GM23338 (cell line): ENCODE results near the gene SORCS2. TPM values are rescaled to one million over a fixed set of nuclear protein-coding genes. Genes with fewer than 3 reads are reported as not detected.

Experiments
- ATAC-seq: fragments of 200-7000 bp; cut with Tn5 transposase; 3 replicates; pipeline ENCODE4 v1.9.1; 2020
- DNase-seq: peaks from one replicate; pipeline ENCODE4 v3.0.0-alpha.2; 2015; ENCODE audit warnings: low spot score
- H2AFZ ChIP-seq: fragments of 200-600 bp; sonication (generic); 2 replicates; pipeline ENCODE4 v1.8.0; 2016; ENCODE audit warnings: antibody characterized with exemption, mild to moderate bottlenecking, moderate library complexity
- H3F3A ChIP-seq: fragments of 200-600 bp; sonication (generic); replicated peaks from 2 replicates; pipeline ENCODE4 v1.8.0; 2017; ENCODE audit warnings: antibody characterized with exemption, mixed run types, low read depth
- H3K27ac ChIP-seq: fragments of 200-600 bp; sonication (generic); 2 replicates; pipeline ENCODE4 v1.6.1; 2016; ENCODE audit warnings: low read depth
- H3K27me3 ChIP-seq: fragments of 200-600 bp; sonication (generic); 2 replicates; pipeline ENCODE4 v1.8.0; 2016; ENCODE audit warnings: mild to moderate bottlenecking, mixed run types, moderate library complexity; ENCODE audit not compliant: insufficient read depth
- H3K36me3 ChIP-seq: fragments of 200-600 bp; sonication (generic); 2 replicates; pipeline ENCODE4 v1.8.0; 2016; ENCODE audit warnings: mild to moderate bottlenecking; ENCODE audit not compliant: insufficient read depth
- H3K4me1 ChIP-seq: fragments of 200-600 bp; sonication (generic); 2 replicates; pipeline ENCODE4 v1.8.0; 2016; ENCODE audit warnings: mild to moderate bottlenecking, moderate library complexity; ENCODE audit not compliant: insufficient read depth
- H3K4me2 ChIP-seq: fragments of 200-600 bp; sonication (generic); 2 replicates; pipeline ENCODE4 v1.7.1; 2017; ENCODE audit warnings: mixed run types
- H3K4me3 ChIP-seq: fragments of 200-600 bp; sonication (generic); 2 replicates; pipeline ENCODE4 v1.6.1; 2016; ENCODE audit warnings: mixed run types
- H3K79me2 ChIP-seq: fragments of 200-600 bp; sonication (generic); replicated peaks from 2 replicates; pipeline ENCODE4 v1.8.0; 2017; ENCODE audit warnings: mild to moderate bottlenecking; ENCODE audit not compliant: insufficient read depth
- H3K9me2 ChIP-seq: fragments of 200-600 bp; sonication (generic); 2 replicates; pipeline ENCODE4 v1.8.0; 2017; ENCODE audit not compliant: insufficient read depth
- H4K20me1 ChIP-seq: fragments of 200-600 bp; sonication (generic); replicated peaks from 2 replicates; pipeline ENCODE4 v1.8.0; 2017; ENCODE audit warnings: mild to moderate bottlenecking; ENCODE audit not compliant: insufficient read depth
- H3K27ac Mint-ChIP-seq: 2 replicates; pipeline ENCODE4 v1.8.0; 2020; ENCODE audit warnings: inconsistent platforms, mild to moderate bottlenecking, moderate library complexity, mixed read lengths
- H3K27me3 Mint-ChIP-seq: 3 replicates; pipeline ENCODE4 v1.8.0; 2022; ENCODE audit warnings: low read depth, mild to moderate bottlenecking, moderate library complexity, mixed read lengths, inconsistent platforms; ENCODE audit not compliant: insufficient read depth, poor library complexity
- H3K36me3 Mint-ChIP-seq: 3 replicates; pipeline ENCODE4 v1.8.0; 2021; ENCODE audit warnings: low read depth, mild to moderate bottlenecking, inconsistent platforms, moderate library complexity, mixed read lengths
- H3K4me1 Mint-ChIP-seq: 3 replicates; pipeline ENCODE4 v1.8.0; 2020; ENCODE audit warnings: mild to moderate bottlenecking, inconsistent platforms, mixed read lengths
- H3K4me3 Mint-ChIP-seq: 3 replicates; pipeline ENCODE4 v1.8.0; 2021; ENCODE audit warnings: moderate library complexity, mild to moderate bottlenecking, inconsistent platforms, mixed read lengths
- H3K9me3 Mint-ChIP-seq: 3 replicates; pipeline ENCODE4 v1.8.0; 2020; ENCODE audit warnings: moderate library complexity, mild to moderate bottlenecking, inconsistent platforms, mixed read lengths
- CREB1 ChIP-seq: fragments of 250-450 bp; sonication (Bioruptor Pico); IDR thresholded peaks from 2 replicates; pipeline ENCODE4 v1.5.0; 2020; ENCODE audit warnings: low read depth, mild to moderate bottlenecking, moderate library complexity
- ETS1 ChIP-seq: IDR thresholded peaks from 2 replicates; pipeline ENCODE4 v1.6.1; 2016; ENCODE audit warnings: antibody characterized with exemption
- EZH2 ChIP-seq: fragments of 200-600 bp; sonication (generic); IDR thresholded peaks from one replicate; pipeline ENCODE4 v1.8.0; 2017; ENCODE audit warnings: antibody characterized with exemption, mild to moderate bottlenecking, low read depth; ENCODE audit not compliant: unreplicated experiment
- EZH2phosphoT487 ChIP-seq: fragments of 200-600 bp; sonication (generic); IDR thresholded peaks from one replicate; pipeline ENCODE4 v1.8.1; 2018; ENCODE audit warnings: antibody characterized with exemption; ENCODE audit not compliant: unreplicated experiment
- JUNB ChIP-seq: IDR thresholded peaks from one replicate; pipeline ENCODE4 v1.6.1; 2016; ENCODE audit warnings: antibody characterized with exemption; ENCODE audit not compliant: unreplicated experiment
- NANOG ChIP-seq: IDR thresholded peaks from 2 replicates; pipeline ENCODE4 v1.6.1; 2016; ENCODE audit warnings: antibody characterized with exemption, borderline replicate concordance
- POLR2AphosphoS5 ChIP-seq: IDR thresholded peaks from 2 replicates; pipeline ENCODE4 v1.6.1; 2016; ENCODE audit warnings: antibody characterized with exemption, low read depth
- STAT1 ChIP-seq: IDR thresholded peaks from one replicate; pipeline ENCODE4 v1.6.1; 2016; ENCODE audit warnings: antibody characterized with exemption; ENCODE audit not compliant: unreplicated experiment
- ZNF114 ChIP-seq: fragments of 250-450 bp; sonication (Bioruptor Pico); IDR thresholded peaks from 2 replicates; pipeline ENCODE4 v1.5.0; 2020; ENCODE audit warnings: mild to moderate bottlenecking, moderate library complexity
- ZNF331 ChIP-seq: fragments of 250-450 bp; sonication (Bioruptor Pico); IDR thresholded peaks from 2 replicates; pipeline ENCODE4 v1.5.0; 2020; ENCODE audit warnings: low read depth, mild to moderate bottlenecking, moderate library complexity
- polyA plus RNA-seq: library from polyadenylated mRNA; unstranded; fragments of >200 nt; fragmentation: Nextera tagmentation; extraction: Ambion mirVana; gene quantifications from 2 replicates; pipeline ENCODE4 v1.2.1, GENCODE V29; 2016
- total RNA-seq: library from RNA; depleted of rRNA; stranded (reverse); fragments of >200 nt; shearing (Covaris generic); gene quantifications from 2 replicates; pipeline ENCODE4 v1.2.3, GENCODE V29; 2014
- TF ChIP-seq, protein P1 (sequence below), 2 experiments: fragments of 200-600 bp in 1 of 2; sonication (generic) in 1 of 2; conservative IDR thresholded peaks; 2 replicates each; pipeline versions ENCODE4 v1.5.1 to v1.6.1; 2016 to 2017; ENCODE audit warnings: antibody characterized with exemption in 2 of 2, low read depth in 2 of 2, mild to moderate bottlenecking in 2 of 2, moderate library complexity in 1 of 2
- TF ChIP-seq, protein P2 (sequence below): fragments of 250-450 bp; sonication (Bioruptor Pico); IDR thresholded peaks from 2 replicates; pipeline ENCODE4 v1.5.0; 2020; ENCODE audit warnings: mild to moderate bottlenecking, moderate library complexity
- TF ChIP-seq, protein P3 (sequence below): IDR thresholded peaks from one replicate; pipeline ENCODE4 v1.6.1; 2018; ENCODE audit warnings: antibody characterized with exemption; ENCODE audit not compliant: unreplicated experiment

The SORCS2 gene
- total and polyA plus RNA-seq, 2 experiments from 2014 or later, result 0.47 to 2.4 TPM

- no peaks in the 10 kb centered on the region for H3K4me1 ChIP-seq
- peaks cover 1% of the 10 kb centered on the region; the same call in 2 of the 3 replicates for H3K4me1 Mint-ChIP-seq
- no peaks in the 10 kb centered on the region for H3K79me2 ChIP-seq
- no peak overlapping the region for H3K27ac Mint-ChIP-seq
- H3K4me3 Mint-ChIP-seq, result no peak overlapping the region
- H3K4me3 ChIP-seq, result no peak overlapping the region
- TF ChIP-seq EZH2 (no peak), CREB1 (no peak), JUNB (no peak), EZH2phosphoT487 (no peak), POLR2AphosphoS5 (no peak), ZNF331 (no peak), ZNF114 (CRISPR knock-in tag) (no peak), ETS1 (no peak), NANOG (no peak), STAT1 (no peak)
- TF ChIP-seq, protein P1, sequence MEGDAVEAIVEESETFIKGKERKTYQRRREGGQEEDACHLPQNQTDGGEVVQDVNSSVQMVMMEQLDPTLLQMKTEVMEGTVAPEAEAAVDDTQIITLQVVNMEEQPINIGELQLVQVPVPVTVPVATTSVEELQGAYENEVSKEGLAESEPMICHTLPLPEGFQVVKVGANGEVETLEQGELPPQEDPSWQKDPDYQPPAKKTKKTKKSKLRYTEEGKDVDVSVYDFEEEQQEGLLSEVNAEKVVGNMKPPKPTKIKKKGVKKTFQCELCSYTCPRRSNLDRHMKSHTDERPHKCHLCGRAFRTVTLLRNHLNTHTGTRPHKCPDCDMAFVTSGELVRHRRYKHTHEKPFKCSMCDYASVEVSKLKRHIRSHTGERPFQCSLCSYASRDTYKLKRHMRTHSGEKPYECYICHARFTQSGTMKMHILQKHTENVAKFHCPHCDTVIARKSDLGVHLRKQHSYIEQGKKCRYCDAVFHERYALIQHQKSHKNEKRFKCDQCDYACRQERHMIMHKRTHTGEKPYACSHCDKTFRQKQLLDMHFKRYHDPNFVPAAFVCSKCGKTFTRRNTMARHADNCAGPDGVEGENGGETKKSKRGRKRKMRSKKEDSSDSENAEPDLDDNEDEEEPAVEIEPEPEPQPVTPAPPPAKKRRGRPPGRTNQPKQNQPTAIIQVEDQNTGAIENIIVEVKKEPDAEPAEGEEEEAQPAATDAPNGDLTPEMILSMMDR (conservative IDR thresholded peaks at IDR 0.05; ENCODE audit: low read depth in 2 of 2), result no peak
- TF ChIP-seq, protein P2, sequence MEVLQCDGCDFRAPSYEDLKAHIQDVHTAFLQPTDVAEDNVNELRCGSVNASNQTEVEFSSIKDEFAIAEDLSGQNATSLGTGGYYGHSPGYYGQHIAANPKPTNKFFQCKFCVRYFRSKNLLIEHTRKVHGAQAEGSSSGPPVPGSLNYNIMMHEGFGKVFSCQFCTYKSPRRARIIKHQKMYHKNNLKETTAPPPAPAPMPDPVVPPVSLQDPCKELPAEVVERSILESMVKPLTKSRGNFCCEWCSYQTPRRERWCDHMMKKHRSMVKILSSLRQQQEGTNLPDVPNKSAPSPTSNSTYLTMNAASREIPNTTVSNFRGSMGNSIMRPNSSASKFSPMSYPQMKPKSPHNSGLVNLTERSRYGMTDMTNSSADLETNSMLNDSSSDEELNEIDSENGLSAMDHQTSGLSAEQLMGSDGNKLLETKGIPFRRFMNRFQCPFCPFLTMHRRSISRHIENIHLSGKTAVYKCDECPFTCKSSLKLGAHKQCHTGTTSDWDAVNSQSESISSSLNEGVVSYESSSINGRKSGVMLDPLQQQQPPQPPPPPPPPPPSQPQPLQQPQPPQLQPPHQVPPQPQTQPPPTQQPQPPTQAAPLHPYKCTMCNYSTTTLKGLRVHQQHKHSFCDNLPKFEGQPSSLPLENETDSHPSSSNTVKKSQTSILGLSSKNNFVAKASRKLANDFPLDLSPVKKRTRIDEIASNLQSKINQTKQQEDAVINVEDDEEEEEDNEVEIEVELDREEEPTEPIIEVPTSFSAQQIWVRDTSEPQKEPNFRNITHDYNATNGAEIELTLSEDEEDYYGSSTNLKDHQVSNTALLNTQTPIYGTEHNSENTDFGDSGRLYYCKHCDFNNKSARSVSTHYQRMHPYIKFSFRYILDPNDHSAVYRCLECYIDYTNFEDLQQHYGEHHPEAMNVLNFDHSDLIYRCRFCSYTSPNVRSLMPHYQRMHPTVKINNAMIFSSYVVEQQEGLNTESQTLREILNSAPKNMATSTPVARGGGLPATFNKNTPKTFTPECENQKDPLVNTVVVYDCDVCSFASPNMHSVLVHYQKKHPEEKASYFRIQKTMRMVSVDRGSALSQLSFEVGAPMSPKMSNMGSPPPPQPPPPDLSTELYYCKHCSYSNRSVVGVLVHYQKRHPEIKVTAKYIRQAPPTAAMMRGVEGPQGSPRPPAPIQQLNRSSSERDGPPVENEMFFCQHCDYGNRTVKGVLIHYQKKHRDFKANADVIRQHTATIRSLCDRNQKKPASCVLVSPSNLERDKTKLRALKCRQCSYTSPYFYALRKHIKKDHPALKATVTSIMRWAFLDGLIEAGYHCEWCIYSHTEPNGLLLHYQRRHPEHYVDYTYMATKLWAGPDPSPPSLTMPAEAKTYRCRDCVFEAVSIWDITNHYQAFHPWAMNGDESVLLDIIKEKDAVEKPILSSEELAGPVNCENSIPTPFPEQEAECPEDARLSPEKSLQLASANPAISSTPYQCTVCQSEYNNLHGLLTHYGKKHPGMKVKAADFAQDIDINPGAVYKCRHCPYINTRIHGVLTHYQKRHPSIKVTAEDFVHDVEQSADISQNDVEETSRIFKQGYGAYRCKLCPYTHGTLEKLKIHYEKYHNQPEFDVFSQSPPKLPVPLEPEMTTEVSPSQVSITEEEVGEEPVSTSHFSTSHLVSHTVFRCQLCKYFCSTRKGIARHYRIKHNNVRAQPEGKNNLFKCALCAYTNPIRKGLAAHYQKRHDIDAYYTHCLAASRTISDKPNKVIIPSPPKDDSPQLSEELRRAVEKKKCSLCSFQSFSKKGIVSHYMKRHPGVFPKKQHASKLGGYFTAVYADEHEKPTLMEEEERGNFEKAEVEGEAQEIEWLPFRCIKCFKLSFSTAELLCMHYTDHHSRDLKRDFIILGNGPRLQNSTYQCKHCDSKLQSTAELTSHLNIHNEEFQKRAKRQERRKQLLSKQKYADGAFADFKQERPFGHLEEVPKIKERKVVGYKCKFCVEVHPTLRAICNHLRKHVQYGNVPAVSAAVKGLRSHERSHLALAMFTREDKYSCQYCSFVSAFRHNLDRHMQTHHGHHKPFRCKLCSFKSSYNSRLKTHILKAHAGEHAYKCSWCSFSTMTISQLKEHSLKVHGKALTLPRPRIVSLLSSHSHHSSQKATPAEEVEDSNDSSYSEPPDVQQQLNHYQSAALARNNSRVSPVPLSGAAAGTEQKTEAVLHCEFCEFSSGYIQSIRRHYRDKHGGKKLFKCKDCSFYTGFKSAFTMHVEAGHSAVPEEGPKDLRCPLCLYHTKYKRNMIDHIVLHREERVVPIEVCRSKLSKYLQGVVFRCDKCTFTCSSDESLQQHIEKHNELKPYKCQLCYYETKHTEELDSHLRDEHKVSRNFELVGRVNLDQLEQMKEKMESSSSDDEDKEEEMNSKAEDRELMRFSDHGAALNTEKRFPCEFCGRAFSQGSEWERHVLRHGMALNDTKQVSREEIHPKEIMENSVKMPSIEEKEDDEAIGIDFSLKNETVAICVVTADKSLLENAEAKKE (CRISPR knock-in tag), result no peak
- TF ChIP-seq, protein P3, sequence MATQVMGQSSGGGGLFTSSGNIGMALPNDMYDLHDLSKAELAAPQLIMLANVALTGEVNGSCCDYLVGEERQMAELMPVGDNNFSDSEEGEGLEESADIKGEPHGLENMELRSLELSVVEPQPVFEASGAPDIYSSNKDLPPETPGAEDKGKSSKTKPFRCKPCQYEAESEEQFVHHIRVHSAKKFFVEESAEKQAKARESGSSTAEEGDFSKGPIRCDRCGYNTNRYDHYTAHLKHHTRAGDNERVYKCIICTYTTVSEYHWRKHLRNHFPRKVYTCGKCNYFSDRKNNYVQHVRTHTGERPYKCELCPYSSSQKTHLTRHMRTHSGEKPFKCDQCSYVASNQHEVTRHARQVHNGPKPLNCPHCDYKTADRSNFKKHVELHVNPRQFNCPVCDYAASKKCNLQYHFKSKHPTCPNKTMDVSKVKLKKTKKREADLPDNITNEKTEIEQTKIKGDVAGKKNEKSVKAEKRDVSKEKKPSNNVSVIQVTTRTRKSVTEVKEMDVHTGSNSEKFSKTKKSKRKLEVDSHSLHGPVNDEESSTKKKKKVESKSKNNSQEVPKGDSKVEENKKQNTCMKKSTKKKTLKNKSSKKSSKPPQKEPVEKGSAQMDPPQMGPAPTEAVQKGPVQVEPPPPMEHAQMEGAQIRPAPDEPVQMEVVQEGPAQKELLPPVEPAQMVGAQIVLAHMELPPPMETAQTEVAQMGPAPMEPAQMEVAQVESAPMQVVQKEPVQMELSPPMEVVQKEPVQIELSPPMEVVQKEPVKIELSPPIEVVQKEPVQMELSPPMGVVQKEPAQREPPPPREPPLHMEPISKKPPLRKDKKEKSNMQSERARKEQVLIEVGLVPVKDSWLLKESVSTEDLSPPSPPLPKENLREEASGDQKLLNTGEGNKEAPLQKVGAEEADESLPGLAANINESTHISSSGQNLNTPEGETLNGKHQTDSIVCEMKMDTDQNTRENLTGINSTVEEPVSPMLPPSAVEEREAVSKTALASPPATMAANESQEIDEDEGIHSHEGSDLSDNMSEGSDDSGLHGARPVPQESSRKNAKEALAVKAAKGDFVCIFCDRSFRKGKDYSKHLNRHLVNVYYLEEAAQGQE, result no peak
- H4K20me1 ChIP-seq, result no peaks in the 10 kb centered on the region
- no peak overlapping the region for H3K4me2 ChIP-seq
- H3K9me2 ChIP-seq, result no peaks in the 10 kb centered on the region
- no peaks in the 10 kb centered on the region for H3K27me3 ChIP-seq
- peaks cover 18% of the 10 kb centered on the region for H3K27me3 Mint-ChIP-seq
- no peaks in the 10 kb centered on the region for H3K9me3 Mint-ChIP-seq
- H3K27ac ChIP-seq, result no peak overlapping the region
- no peaks in the 10 kb centered on the region for H3K36me3 ChIP-seq
- no peaks in the 10 kb centered on the region for H3F3A ChIP-seq
- ATAC-seq, result no peak
- H3K36me3 Mint-ChIP-seq, result no peaks in the 10 kb centered on the region
- DNase-seq, result no peak
- H2AFZ ChIP-seq, result no peak overlapping the region
Measured at GRCh38 chr4:7153711-7154110, 38.6 kb upstream of the SORCS2 start.
